ENCODE measurements around the gene PREP.
"Not testable (repeated sequence)": the region's sequence is repeated elsewhere in the genome, so short reads cannot be mapped to it uniquely, and the experiment has no call there.

The PREP gene

GRCh38 chr6:105259913-105260889 lies 142.7 kb downstream of the PREP start:
- no peak for DNase-seq

- DNase-seq, result no peak
Observed at GRCh38 chr6:105258816-105259215, 144.1 kb downstream of the PREP start.

GRCh38 chr6:105257340-105257739 lies 145.5 kb downstream of the PREP start:
- DNase-seq, result no peak

GRCh38 chr6:105256619-105257018 lies 146.3 kb downstream of the PREP start:
- DNase-seq, result no peak

GRCh38 chr6:105253787-105254186 lies 149.1 kb downstream of the PREP start:
- DNase-seq, result no peak

- DNase-seq, result no peak
Observed at GRCh38 chr6:105251689-105252088, 151.2 kb downstream of the PREP start.

GRCh38 chr6:105250533-105250932 lies 152.3 kb downstream of the PREP start:
- DNase-seq, result no peak

- no peak for DNase-seq
Observed at GRCh38 chr6:105243487-105243886, 159.4 kb downstream of the PREP start.

- no peak for DNase-seq
Observed at GRCh38 chr6:105235155-105235554, 167.7 kb downstream of the PREP start.

- DNase-seq, result not testable (repeated sequence)
Observed at GRCh38 chr6:105231771-105232170, 171.1 kb downstream of the PREP start.

All from stimulated activated naive CD4-positive, alpha-beta T cell treated with Interleukin-2 at 50 U/mL for 16 hours (primary cell).